K562 (cell line): ENCODE data around the gene AP3M1. TPM values are rescaled to one million over a fixed set of nuclear protein-coding genes. Genes with fewer than 3 reads are reported as not detected.
A peak's percentile ranks its signal among the peaks of the same experiment; 100 is the strongest.

ENCODE experiments used
- C11orf30 ChIP-seq: fragments of 450-650 bp; IDR thresholded peaks from 2 replicates; pipeline ENCODE4 v1.6.1; 2016; ENCODE audit warnings: low read depth, mild to moderate bottlenecking
- CEBPB ChIP-seq: fragments of 450-650 bp; IDR thresholded peaks from 2 replicates; pipeline ENCODE4 v1.6.1; 2016; ENCODE audit warnings: missing genetic modification characterization, missing compliant biosample characterization
- ETV6 ChIP-seq, 3 experiments: fragments of 150-350 bp in 1 of 3; sonication (generic) in 1 of 3; formaldehyde crosslinking in 1 of 3; IDR thresholded peaks; 2 replicates each; pipeline versions ENCODE4 v1.6.1 to v1.8.0; 2014 to 2022; ENCODE audit warnings: borderline replicate concordance in 2 of 3, low read depth in 2 of 3, antibody characterized with exemption in 1 of 3, low read length in 1 of 3, mild to moderate bottlenecking in 1 of 3, missing genetic modification reagents in 1 of 3
- FOSL1 ChIP-seq: fragments of 200-800 bp; sonication (Bioruptor generic); conservative IDR thresholded peaks from 2 replicates; pipeline ENCODE4 v1.6.1; 2016; ENCODE audit warnings: missing genetic modification characterization, missing compliant biosample characterization
- GTF2F1 ChIP-seq: IDR thresholded peaks from 2 replicates; pipeline ENCODE4 v1.6.1; 2011; ENCODE audit warnings: low read depth, low read length, improper control_type of control experiment
- MAFF ChIP-seq: IDR thresholded peaks from 2 replicates; pipeline ENCODE4 v1.6.1; 2012; ENCODE audit warnings: low read length, improper control_type of control experiment
- MAFG ChIP-seq: fragments of 450-650 bp; conservative IDR thresholded peaks from 2 replicates; pipeline ENCODE4 v1.6.1; 2016; ENCODE audit warnings: missing genetic modification characterization, missing compliant biosample characterization
- POLR2G ChIP-seq: fragments of 200-400 bp; formaldehyde crosslinking; IDR thresholded peaks from 2 replicates; pipeline ENCODE4 v1.6.1; 2017; ENCODE audit warnings: low read depth, mild to moderate bottlenecking, antibody characterized with exemption, low read length, moderate library complexity
- SMARCA4 ChIP-seq: fragments of 450-650 bp; IDR thresholded peaks from 2 replicates; pipeline ENCODE4 v1.6.1; 2016
- SMARCA5 ChIP-seq: fragments of 450-650 bp; IDR thresholded peaks from 2 replicates; pipeline ENCODE4 v1.6.1; 2016
- SREBF1 ChIP-seq: fragments of 150-350 bp; IDR thresholded peaks from 2 replicates; pipeline ENCODE4 v1.6.1; 2014; ENCODE audit warnings: antibody characterized with exemption, low read depth, low read length, borderline replicate concordance
- TBP ChIP-seq: optimal IDR thresholded peaks from 2 replicates; pipeline ENCODE3; 2011; ENCODE audit warnings: low read depth, low read length, improper control_type of control experiment
- ZBTB7A ChIP-seq: IDR thresholded peaks from 2 replicates; pipeline ENCODE4 v1.6.1; 2011; ENCODE audit warnings: low read depth, mild to moderate bottlenecking, low read length, moderate library complexity, borderline replicate concordance; ENCODE audit not compliant: control insufficient read depth
- ZNF121 ChIP-seq: sonication (generic); formaldehyde crosslinking; conservative IDR thresholded peaks from 2 replicates; pipeline ENCODE4 v1.8.0; 2022; ENCODE audit warnings: missing genetic modification reagents
- ZNF75A ChIP-seq: fragments of 450-650 bp; formaldehyde crosslinking; IDR thresholded peaks from 2 replicates; pipeline ENCODE4 v1.4.0; 2020; ENCODE audit warnings: mild to moderate bottlenecking
- polyA plus RNA-seq, 8 experiments: library from polyadenylated mRNA; depleted of rRNA in 4 of 8; stranded (reverse) in 5 of 8; unstranded in 3 of 8; fragments of >200 nt; fragmentation: Nextera tagmentation in 2 of 8; fragmentation: Illumina TruSeq in 1 of 8; extraction: Ambion mirVana in 2 of 8; extraction: Trizol in 1 of 8; gene quantifications; 2 replicates each; pipeline versions ENCODE4 v1.2.1 to v1.2.3, GENCODE V29; 2011 to 2014; ENCODE audit warnings: inconsistent platforms in 1 of 8, missing spikeins in 1 of 8
- total RNA-seq, 7 experiments: library from RNA; depleted of rRNA in 6 of 7; stranded (reverse); fragments of >200 nt in 6 of 7; fragmentation: Illumina TruSeq in 2 of 7; extraction: Trizol in 2 of 7; gene quantifications; 2 replicates each; pipeline versions ENCODE4 v1.2.1 to v1.2.3, GENCODE V29; 2011 to 2021; ENCODE audit warnings: low replicate concordance in 1 of 7
- TF ChIP-seq, protein P1 (sequence below): sonication (generic); formaldehyde crosslinking; IDR thresholded peaks from 2 replicates; pipeline ENCODE4 v1.8.0; 2023; ENCODE audit warnings: missing genetic modification reagents, mild to moderate bottlenecking, borderline replicate concordance
- TF ChIP-seq, protein P2 (sequence below): fragments of 250-450 bp; sonication (Bioruptor Pico); IDR thresholded peaks from 2 replicates; pipeline ENCODE4 v1.5.0; 2021; ENCODE audit warnings: mild to moderate bottlenecking, moderate library complexity

AP3M1 gene
- total and polyA plus RNA-seq, 9 of the 15 experiments (the other 6 are each of a cell fraction or from before 2014, with no cell fraction given), result 44.3 to 135 (median 67.6) TPM

DNA sequence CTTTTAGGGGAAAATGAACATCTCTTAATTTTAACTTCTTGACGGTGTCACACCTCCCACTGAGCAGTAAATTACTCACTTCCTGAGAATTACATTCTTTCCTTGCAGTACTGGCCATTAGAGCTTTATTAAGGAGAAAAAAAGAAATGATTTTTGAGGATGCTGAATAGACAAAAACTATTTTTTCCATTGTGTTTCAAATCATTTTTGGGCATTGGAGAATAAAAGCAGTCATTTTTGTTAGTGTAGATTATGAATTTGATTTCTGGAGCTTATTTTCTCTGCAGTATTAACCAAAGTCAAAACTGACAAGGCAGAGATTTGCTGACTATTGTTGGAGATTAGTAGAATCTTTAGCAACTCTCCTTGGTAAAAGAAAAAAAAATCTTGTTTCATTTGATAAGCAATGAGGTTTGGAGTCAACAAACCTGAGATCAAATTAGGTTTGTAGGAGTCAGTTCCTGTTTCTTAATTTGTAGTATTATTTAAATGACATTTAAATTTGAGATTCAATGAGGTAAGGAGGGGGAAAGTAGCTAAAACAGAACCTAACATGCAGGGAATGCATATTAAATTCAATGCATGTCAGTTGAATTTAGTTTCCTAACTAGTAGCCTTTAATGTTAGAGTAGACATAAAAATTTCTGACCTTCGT, 70.6 kb downstream of the AP3M1 start (continued):
- TF ChIP-seq, protein P1, sequence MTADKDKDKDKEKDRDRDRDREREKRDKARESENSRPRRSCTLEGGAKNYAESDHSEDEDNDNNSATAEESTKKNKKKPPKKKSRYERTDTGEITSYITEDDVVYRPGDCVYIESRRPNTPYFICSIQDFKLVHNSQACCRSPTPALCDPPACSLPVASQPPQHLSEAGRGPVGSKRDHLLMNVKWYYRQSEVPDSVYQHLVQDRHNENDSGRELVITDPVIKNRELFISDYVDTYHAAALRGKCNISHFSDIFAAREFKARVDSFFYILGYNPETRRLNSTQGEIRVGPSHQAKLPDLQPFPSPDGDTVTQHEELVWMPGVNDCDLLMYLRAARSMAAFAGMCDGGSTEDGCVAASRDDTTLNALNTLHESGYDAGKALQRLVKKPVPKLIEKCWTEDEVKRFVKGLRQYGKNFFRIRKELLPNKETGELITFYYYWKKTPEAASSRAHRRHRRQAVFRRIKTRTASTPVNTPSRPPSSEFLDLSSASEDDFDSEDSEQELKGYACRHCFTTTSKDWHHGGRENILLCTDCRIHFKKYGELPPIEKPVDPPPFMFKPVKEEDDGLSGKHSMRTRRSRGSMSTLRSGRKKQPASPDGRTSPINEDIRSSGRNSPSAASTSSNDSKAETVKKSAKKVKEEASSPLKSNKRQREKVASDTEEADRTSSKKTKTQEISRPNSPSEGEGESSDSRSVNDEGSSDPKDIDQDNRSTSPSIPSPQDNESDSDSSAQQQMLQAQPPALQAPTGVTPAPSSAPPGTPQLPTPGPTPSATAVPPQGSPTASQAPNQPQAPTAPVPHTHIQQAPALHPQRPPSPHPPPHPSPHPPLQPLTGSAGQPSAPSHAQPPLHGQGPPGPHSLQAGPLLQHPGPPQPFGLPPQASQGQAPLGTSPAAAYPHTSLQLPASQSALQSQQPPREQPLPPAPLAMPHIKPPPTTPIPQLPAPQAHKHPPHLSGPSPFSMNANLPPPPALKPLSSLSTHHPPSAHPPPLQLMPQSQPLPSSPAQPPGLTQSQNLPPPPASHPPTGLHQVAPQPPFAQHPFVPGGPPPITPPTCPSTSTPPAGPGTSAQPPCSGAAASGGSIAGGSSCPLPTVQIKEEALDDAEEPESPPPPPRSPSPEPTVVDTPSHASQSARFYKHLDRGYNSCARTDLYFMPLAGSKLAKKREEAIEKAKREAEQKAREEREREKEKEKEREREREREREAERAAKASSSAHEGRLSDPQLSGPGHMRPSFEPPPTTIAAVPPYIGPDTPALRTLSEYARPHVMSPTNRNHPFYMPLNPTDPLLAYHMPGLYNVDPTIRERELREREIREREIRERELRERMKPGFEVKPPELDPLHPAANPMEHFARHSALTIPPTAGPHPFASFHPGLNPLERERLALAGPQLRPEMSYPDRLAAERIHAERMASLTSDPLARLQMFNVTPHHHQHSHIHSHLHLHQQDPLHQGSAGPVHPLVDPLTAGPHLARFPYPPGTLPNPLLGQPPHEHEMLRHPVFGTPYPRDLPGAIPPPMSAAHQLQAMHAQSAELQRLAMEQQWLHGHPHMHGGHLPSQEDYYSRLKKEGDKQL (CRISPR knock-in tag), result no peak
- TF ChIP-seq SMARCA4, result no peak
- no peak for TF ChIP-seq ETV6 (IDR thresholded peaks at IDR 0.05; ENCODE audit: borderline replicate concordance in 1 of 2, low read depth in 2 of 2, low read length in 1 of 2)
- TF ChIP-seq ETV6 (CRISPR knock-in tag; IDR thresholded peaks at IDR 0.05; ENCODE audit: borderline replicate concordance), result no peak
- no peak for TF ChIP-seq TBP
- TF ChIP-seq, protein P2, sequence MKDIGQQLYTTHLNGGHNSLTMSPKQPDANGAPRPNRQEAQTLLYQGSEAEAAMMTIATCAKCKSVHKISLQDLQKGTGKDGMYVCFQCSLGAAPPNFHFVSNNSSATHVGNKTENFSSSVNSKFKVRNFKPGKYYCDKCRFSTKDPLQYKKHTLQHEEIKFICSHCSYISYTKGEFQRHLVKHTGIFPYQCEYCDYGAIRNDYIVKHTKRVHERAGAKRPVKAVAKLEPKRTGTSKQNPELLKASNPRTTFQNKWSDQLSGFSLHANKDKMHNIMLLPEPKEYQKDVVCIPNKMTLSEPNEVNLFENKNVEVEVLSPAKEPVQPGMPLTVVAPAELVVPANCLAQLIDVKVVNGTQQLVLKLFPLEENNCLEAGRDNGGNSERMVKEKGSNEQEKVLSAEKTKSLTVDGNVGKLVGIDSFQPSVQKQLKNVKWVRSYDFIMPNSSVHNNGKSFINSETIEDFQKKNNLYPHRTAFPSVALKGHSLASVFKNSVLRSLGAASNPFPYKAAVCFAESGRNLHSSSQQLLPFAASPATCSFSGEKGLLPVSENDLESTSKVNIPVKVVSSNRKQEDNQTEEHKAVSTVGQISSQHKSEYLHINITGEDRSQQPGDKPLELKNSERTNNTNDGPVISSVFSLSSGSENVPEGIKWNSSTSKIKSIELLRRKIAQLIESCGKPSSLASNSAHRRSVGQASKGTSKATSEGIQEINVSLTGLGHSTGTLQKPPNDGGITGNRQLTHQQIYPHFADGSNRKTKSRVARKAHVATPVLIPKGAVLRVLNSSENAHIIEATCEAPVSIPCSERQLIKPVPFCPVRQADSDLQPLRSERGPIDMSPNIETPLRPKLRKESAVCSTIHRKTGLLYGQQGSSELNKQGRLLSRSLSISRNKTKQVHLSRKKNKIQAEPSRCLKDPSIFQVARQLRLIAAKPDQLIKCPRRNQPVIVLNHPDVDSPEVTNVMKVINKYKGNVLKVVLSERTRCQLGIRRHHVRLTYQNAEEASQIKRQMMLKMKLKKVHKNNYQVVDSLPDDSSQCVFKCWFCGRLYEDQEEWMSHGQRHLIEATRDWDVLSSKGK, result no peak
- no peak for TF ChIP-seq SREBF1
- no peak for TF ChIP-seq ZNF75A (CRISPR knock-in tag)
- no peak for TF ChIP-seq ZBTB7A
- no peak for TF ChIP-seq GTF2F1
- TF ChIP-seq MAFF, result peak; percentile 57; the same call in 1 of the 2 replicates
- TF ChIP-seq FOSL1 (tag), result 0 out of 2 replicates have a peak, but pooled peaks have one; percentile 2
- no peak for TF ChIP-seq CEBPB (tag)
- TF ChIP-seq SMARCA5, result no peak
- TF ChIP-seq C11orf30, result peak; percentile 81
- TF ChIP-seq ZNF121 (CRISPR knock-in tag), result no peak
- TF ChIP-seq POLR2G, result 0 out of 2 replicates have a peak, but pooled peaks have one; percentile 16
- TF ChIP-seq MAFG (tag), result peak; percentile 35; the same call in 1 of the 2 replicates
